Astrocyte of the hippocampus (primary cell): Measurements from ENCODE around the gene MYH6.
A peak's percentile ranks its signal among the peaks of the same experiment; 100 is the strongest.
"Not testable (repeated sequence)": the region's sequence is repeated elsewhere in the genome, so short reads cannot be mapped to it uniquely, and the experiment has no call there.

Experiments
- DNase-seq: peaks from one replicate; pipeline ENCODE4 v3.0.0; 2011; ENCODE audit warnings: low read depth, low spot score

MYH6 gene

DNA sequence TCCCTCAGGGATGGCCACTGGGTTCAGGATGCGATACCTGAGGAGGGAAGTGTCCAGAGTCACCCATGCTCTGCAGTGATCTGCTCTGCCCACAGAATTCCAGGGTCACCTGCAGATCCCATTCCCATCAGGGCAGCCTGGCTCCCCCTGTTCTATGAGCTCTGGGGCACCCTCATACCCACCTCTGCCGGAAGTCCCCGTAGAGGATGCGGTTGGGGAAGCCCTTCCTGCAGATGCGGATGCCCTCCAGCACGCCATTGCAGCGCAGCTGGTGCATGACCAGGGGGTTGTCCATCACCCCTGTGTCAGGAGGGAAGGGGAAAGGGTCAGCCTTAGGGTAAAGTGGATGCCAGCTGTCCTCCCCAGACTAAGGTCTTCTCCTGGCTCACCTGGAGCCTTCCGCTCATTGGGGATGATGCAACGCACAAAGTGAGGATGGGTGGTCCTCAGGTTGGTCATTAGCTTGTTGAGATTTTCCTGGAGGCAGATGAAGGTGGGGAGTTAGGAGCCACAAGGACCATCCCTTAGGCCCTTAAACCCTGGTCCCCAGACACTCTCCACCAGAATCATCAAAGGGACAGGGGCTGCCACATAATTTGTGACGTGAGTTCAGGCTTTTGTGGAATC lies 11.2 kb downstream of the MYH6 start:
- DNase-seq: no peak

DNA sequence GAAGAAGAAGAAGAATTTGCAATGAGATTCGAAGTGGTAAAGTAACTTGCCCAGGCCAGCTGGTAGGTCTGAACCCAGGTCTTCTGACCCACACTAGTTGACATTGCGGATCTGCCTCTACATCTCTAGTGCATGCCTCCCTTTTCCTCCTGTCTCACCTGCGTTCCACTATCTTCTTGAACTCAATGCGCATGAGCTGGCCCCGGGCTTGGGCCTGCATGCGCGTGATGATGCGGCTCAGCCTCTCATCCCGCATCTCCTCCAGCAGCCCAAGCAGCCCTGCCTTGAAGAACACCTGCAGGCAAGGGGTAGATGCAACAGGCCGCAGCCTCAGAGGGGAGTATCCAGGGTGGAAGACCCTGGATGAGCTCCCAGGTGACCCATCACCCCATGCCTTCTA lies 11.9 kb downstream of the MYH6 start:
- DNase-seq: no peak

DNA sequence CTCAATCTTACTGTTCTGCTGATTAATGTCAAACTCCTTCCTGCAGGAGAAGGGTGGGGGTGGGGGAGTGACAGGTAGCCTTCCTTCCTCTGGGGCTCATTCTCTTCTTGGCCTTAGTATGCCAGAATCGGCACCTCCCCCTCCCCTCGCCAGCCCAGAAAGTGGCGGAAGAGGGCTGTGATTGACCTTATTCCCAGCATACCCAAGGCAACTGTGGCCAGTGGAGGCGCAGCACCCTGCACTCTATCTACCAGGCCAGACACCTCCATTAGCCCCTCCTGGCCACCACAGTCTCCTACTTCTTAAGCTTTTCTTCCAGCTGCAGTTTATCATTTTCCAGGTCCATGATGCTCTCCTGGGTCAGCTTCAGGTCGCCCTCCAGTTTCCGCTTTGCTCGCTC lies 15.5 kb downstream of the MYH6 start:
- DNase-seq: no peak

DNA sequence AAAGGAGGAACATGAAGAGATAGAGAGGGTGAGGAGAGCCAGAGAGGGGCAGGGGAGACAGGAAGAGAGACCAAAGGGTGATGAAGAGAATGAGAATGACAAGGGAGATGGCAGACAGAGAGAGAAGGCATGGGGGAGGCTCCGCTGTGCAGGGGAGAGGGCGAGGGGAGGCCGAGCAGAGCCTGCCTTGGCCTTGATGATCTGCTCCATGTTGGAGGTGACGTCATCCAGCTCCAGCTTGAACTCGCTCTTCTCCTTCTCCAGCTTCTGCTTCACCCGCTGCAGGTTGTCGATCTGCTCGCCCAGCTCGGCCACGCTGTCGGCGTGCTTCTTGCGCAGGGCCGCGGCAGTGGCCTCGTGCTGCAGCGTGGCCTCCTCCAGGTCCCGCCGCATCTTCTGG lies 18.2 kb downstream of the MYH6 start:
- DNase-seq: not testable (repeated sequence)

DNA sequence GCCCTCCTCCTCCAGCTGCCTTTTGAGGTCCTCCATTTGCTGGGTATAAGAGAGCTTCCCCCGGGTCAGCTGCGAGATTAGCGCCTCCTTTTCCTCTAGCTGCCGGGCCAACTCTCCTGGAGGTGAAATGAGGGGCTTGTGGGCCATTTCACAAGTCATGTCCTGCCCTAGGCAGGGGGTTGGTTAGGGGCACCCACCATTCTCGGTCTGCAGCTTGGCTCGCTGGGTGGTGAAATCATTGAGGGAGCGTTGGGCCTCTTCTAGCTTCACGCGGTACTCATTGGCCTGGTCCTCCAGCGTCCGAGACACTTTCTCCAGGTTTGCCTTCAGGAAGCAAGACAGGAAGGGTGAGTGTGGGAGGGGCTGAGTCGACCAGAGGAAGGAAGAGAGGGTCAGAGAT lies 18.7 kb downstream of the MYH6 start:
- DNase-seq: no peak

DNA sequence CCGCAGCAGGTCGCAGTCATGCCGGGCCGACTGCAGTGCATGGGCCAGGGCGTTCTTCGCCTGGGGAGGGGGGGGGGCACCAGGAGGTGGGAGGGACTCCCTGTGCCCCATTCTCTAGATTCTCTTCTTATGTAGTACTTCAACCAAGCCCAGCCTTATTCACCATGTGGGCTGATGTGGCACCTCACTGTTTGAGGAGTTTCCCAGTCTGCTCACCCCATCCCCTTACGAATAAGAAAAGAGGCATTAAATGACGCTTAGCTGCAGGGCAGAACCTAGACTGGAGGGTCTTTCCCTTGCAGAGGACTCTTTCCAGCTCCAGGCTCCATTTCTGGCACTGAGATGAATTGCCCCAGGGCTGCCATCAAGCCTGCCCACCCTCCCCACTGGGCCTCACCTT lies 19.1 kb downstream of the MYH6 start:
- no peak for DNase-seq

DNA sequence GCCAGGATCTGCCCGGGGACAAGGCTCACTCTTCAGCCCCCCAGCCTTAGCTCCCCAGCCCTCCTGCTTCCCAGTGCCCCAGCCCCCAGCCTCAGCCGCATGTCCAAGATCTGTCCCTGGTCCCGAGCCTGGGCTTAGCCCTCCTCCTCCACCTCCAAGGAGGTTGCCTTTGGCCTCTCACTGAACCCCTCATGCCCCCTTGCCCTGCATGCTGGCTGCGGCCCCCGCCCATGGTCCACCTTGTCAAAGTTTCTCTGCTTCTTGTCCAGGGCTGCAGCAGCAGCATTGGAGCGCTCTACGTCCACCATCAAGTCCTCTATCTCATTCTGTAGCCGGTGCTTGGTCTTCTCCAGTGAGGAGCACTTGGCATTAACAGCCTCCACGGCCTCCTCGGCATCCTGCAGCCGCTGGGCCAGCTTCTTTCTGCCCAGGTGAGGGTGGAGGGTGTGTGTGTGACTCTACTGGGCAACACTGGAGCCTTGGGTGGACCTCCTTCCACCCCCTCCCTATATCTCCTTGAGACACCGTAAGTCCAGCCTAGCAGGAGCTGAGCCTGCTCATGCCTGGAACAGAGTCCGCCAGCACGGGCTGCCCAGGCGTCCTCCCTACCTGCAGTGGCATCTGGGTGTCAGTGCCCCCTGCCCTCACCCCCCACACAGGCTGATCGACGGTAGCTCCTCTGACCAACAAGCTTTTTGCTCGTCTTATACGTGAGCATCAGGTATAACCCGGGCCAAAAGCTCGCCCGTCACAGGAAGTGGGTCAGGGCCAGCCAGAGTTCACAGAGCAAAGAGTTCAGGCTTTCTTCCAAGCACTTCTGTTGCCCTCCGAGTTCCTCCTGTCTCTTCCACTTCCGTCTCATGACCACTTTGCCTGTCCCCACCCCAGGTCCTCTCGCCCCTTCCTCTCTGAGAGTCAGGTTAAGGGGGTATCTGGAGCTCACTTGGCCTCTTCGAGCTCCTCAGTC lies 19.9 kb downstream of the MYH6 start:
- DNase-seq: no peak

DNA sequence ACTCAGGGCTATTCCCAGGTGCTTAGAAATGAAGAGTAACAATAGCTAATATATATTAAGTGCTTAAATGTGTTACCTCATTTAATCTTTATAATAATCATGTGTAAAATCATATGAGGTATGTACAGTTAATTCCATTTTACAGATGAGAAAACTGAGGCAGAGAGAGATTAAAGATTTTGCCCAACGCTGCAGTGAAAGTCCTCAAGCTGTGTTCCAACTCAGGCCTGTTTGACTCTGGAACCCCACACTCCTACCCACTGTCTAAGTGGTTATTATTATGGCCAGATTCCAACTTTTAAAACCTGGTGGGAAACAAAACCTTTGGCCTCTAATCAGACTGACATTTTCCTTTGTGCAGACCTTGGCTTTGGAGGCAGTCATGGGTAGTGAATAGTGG lies 21.1 kb downstream of the MYH6 start:
- no peak for DNase-seq

DNA sequence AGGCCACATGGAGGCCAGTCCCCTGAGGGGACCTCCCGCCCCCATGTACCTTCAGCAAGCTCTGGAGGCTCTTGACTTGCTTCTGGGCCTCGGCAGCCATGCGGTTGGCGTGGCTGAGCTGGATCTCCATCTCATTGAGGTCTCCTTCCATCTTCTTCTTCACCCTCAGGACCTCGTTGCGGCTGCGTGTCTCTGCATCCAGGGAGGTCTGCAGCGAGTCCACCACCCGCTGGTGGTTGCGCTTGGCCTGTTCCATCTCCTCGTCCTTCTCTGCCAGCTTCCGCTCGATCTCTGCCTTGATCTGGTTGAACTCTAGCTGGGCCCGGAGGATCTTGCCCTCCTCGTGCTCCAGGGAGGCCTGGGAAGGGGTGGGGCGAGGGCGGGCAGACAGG lies 21.8 kb downstream of the MYH6 start:
- DNase-seq: not testable (repeated sequence)

DNA sequence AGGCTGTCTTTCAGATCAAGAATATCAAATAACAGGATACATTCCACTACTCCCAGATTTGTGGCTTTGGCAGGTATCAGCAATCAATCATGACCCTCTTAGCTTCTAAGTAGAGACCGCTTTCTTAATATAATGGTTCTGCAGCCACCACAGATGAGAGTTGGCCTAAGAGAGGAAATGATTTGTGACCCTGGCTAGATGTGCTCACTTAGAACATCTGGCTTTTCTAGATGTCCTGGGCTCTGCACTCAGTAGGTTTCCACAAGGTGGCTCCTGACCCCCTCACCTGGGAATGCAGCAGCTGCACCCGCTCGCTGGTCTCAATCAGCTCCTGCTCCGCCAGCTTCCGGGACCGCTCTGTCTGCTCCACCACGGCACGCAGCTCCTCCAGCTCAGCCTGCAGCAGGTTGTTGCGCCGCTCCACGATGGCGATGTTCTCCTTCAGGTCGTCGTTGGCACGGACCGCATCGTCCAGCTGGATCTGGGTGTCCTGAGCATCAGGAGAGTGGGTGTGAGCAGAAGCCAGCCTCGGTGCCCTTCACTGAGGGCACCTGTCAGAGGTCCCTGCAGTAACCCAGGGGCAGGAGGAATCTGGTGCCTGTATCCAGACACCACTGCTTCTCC lies 22.3 kb downstream of the MYH6 start:
- DNase-seq: no peak

DNA sequence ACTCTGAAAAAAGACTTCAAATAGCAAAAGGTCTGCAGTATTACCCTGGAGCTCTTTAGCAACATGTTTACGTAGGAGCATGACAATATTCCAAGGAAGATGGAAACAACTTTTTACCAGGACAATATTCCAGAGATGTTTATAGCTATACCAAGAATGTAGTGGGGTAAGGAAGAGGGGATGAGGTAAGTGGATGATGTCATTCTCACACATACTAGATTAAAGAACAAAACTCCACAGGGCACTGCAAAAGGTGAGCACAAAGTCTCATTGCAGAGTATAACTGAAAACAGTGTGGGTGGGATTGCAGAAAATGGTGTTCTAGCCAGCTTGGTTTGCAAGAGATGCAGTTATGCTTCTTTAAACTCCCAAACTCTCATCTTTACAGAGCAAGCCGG lies 22.8 kb downstream of the MYH6 start:
- no peak for DNase-seq

DNA sequence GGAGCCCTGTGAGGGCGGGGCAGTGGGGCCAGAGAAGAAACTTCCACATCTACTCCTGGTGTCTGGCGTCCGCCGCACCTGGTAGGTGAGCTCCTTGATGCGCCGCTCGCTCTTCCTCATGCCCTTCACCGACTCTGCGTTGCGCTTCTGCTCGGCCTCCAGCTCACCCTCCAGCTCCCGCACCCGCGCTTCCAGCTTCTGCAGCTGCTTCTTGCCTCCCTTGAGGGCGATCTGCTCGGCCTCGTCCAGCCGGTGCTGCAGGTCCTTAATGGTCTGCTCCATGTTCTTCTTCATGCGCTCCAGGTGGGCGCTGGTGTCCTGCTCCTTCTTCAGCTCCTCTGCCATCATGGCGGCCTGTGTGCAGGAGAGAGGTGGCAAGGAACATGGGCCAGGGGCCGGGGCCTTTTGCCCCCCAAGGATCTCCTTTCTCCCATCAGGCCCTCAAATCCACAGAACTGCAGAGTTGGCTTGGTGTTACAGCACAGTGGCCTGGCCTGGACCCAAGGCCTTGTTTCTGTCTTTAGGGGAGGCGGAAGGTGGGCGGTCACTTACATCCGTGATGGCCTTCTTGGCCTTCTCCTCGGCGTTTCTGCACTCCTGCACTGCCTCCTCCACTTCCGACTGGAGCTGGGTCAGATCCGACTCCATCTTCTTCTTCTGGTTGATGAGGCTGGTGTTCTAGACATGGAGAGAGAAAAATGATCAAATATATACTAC lies 23.6 kb downstream of the MYH6 start:
- DNase-seq: no peak

DNA sequence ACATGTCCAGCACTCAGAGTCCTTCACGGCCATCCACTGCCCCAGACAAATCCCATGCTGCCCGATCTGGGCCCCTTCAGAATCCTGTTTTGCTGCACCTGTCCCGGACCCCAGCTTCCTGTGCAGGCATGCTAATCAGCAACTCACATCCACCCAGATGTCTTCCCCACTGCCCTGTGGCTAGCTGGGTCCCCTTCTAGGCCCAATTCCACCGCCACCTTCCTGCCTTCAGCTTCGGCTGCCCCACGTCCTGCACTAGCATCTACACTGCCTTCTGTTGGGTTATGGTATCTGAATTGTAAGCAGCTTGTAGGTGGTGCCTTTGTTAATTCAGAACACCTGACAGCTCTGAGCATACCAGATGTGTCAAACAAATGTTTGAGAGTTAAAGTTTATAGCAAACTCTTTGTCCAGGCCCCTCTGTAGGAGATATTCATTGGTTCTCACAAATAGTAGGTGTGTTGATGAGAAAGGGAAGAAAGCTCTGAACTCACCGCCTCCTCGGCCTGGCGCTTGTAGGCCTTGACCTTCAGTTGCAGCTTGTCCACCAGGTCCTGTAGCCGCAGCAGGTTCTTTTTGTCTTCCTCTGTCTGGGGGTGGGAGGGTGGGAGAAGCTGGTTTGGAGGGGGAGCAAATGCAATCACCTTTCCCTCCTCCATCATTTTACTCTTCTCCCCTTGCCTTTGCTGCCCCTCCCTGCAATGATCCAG lies 25.2 kb downstream of the MYH6 start:
- no peak for DNase-seq

DNA sequence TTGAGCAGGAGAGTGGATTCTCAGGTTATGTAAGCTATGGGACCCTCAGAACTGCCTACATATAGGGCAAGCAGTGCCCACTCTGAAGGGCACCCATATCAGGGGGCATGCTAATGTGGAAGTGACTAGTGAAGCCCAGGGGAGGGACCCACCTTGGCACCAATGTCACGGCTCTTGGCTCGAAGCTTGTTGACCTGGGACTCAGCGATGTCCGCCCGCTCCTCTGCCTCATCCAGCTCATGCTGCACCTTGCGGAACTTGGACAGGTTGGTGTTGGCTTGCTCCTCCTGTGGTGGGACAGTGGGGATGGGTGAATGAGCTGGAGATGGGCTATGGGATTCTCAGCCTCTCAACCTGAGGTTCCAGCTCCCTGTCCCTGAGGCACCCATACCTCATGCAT lies 25.8 kb downstream of the MYH6 start:
- no peak for DNase-seq

DNA sequence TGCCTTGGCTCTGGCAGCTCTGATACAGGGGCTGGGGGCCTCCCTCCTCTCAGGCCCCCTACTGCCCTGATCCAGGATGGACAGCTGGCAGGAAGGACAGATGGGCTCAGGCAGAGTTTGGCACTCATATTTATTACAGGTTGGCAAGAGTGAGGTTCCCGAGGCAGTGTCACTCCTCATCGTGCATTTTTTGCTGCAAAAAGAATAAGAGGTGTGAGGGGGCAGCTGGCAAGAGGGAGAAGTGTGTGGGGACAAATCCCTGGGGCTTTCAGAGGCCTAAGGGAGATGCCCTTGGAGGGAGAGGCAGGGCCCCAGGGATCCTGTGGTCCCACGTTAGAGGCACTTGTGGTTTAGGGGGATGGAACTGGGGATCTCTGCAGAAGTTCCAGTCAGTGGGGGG lies 26.2 kb downstream of the MYH6 start:
- no peak for DNase-seq

DNA sequence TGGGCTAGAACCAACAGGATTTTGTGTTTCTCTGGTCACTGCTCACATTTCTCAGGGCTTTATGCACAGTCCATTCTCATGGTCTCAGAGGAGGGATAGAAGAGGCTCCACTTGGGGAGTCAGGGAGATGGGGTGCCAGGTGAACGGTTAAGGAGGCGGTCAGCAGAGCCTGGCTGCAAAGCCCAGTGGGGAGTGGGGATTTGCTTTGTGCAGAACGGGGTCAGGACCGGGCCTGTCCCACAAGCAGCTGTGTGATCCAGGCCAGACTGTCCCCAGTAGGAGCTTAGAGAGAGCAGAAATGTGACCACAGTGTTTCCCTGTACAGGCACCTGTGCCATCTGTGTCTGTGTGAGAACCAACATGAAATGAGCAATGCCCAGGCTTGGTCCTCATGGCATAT lies 27.1 kb downstream of the MYH6 start:
- DNase-seq: no peak

DNA sequence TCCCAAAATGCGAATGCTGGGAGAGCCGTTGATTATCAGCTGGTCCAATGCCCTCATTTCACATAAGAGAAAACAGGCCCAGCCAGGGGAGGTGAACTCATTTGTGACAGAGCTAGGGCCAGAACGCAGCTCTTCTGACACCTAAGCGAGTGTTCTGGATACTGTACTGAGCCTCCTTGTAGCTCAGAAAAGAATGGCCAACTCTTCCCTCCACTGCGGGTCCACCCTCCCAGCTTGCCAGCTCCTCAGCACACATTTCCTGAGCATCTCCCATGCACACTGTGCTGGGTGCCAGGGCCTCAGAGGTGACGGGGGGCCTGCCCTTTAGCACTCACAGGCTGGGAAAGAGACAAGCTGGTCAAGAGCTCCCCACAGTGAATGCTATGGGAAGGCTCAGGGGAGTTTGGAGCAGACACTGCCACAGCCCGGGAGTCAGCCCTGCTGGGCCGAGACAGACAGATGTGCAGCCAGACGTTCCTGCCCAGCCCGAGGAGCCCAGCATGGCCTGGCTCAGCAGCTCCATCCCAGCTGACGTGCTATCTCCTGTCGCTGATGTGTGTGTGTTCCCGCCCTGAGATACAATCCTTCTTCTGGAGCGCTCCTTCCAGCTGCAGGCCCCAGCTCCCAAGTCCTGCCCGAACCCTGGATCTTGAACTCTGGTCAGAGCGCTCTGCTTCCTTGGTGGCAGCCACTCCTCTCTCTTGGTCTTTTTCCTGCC lies 27.7 kb downstream of the MYH6 start:
- DNase-seq: no peak

DNA sequence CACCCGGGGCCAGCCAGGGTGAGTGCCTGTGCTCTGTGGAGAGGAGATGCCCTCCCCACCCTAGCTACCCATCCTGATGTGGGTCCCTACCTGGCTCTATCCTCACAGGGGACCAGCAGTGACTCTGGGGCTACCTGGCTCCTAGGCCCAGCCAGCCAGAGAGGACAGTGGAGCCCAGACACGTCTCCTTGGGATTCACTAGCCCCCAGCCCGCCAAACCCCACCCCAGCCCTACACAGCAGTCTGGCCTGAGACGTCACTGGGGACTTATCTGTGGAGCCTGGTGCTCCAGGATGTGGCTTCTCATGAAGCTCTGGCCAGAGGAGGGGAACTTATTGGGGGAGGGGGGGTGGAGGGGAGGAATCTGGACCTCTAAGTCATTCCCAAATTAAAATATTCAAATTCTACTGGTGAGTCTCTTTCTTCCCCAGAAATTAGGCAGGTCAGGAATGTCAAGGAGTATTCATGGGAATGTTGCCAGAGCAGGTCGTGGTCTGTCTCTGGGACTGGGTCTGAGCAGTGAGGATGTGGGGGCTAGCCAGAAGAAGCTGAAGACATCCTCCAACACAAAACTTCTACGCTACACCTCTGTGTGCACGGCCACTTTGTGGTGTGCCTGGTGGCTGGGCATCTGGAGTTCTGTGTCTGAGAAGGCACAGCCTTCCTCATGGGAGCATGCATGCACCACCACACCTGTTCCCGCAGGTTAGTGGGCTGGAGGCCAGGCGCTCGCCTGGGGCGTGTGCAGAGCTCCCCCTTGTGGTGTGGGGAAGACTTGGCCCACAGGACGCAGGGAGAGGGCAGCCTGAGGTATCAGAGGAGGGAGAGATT lies 28.5 kb downstream of the MYH6 start:
- DNase-seq: peak; percentile 67

DNA sequence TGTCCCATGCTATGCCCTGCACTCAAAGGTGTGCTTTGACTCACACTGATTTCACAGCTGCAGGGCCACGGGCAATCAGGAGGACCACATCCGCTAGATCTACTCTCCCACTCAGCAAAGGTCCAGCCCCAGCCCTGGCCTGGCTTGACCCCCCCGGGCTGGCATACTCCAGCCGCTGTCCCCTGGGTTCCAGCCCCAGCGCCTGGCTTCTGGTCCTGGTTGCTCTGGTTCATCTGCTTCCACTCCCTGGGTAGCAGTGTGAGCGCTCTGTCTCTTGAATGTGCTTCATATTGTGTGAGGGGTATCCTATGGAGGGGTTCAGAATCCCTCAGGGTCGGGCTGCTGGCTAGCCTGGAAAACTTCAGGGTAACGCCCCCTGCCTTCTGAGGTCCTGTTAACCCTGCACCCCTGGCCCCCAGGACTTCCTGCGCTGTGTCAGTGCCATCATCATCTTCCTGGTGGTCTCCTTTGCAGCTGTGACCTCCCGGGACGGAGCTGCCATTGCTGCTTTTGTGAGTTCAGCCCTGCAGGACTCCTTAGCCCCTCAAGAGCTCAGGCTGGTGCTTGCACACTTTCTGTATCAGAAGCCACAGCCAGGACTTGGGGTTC lies 29.4 kb downstream of the MYH6 start:
- no peak for DNase-seq
